Stomach (tissue), 9 donors: ENCODE data around the gene CDCP2. TPM values are rescaled to one million over a fixed set of nuclear protein-coding genes. Genes with fewer than 3 reads are reported as not detected.
A peak's percentile ranks its signal among the peaks of the same experiment; 100 is the strongest.

ENCODE experiments used
- DNase-seq, 2 donors: peaks; one replicate each; pipeline versions ENCODE4 v3.0.0 to v3.0.0-alpha.2; 2013 to 2019
- H3K27ac ChIP-seq, 5 donors: fragments of 200-600 bp in 4 of 5; sonication (generic) in 4 of 5; one replicate each; pipeline ENCODE4 v1.5.1; 2013 to 2019; ENCODE audit warnings: mild to moderate bottlenecking in 1 of 5, moderate library complexity in 1 of 5
- H3K27me3 ChIP-seq, 3 donors: fragments of 200-600 bp; sonication (generic); one replicate each; pipeline ENCODE4 v1.5.1; 2017 to 2019; ENCODE audit warnings: mixed run types in 1 of 3
- H3K36me3 ChIP-seq, 4 donors: fragments of 200-600 bp; sonication (generic); 1 replicate in 3 of 4; 2 replicates in 1 of 4; pipeline ENCODE4 v1.5.1; 2016 to 2019
- H3K4me1 ChIP-seq, 4 donors: fragments of 200-600 bp; sonication (generic); one replicate each; pipeline ENCODE4 v1.5.1; 2016 to 2019
- H3K4me3 ChIP-seq, 4 donors: fragments of 200-600 bp; sonication (generic) in 3 of 4; one replicate each; pipeline ENCODE4 v1.5.1; 2016 to 2019; ENCODE audit warnings: mild to moderate bottlenecking in 1 of 4
- H3K9me3 ChIP-seq, 4 donors: fragments of 200-600 bp; sonication (generic); one replicate each; pipeline ENCODE4 v1.5.1; 2016 to 2019
- EP300 ChIP-seq: sonication (generic); formaldehyde crosslinking; IDR thresholded peaks from one replicate; pipeline ENCODE4 v1.6.1; 2017; ENCODE audit warnings: antibody characterized with exemption
- POLR2A ChIP-seq, 4 donors: fragments of 450-650 bp; IDR thresholded peaks; one replicate each; pipeline ENCODE4 v1.6.1; 2016; ENCODE audit warnings: antibody characterized with exemption in 4 of 4, control low read depth in 2 of 4, mild to moderate bottlenecking in 1 of 4, moderate library complexity in 1 of 4
- POLR2AphosphoS5 ChIP-seq, 3 donors: sonication (generic); formaldehyde crosslinking; IDR thresholded peaks; one replicate each; pipeline ENCODE4 v1.6.1; 2016; ENCODE audit warnings: antibody characterized with exemption in 3 of 3
- WGBS, 5 donors: extraction: QIAGEN DNeasy Blood & Tissue Kit in 3 of 5; methylation state at CpG; one replicate each; pipeline versions ENCODE4 v1.1.5 to v1.1.7; 2013 to 2018; 5-methylcytosine and 5-hydroxymethylcytosine counted together
- intact Hi-C: fragments of 100-400 bp; cut with DNase I; formaldehyde crosslinking; loops from one replicate; pipeline ENCODE4 v1.15.1; 2023; ENCODE audit warnings: low total_unique reads
- polyA plus RNA-seq, 3 donors: library from polyadenylated mRNA; stranded (reverse); fragments of 200-250 nt; gene quantifications; one replicate each; pipeline ENCODE4 v1.2.3, GENCODE V29; 2013
- total RNA-seq, 5 donors: library from RNA; depleted of rRNA; stranded (reverse); fragments of >200 nt; gene quantifications; one replicate each; pipeline versions ENCODE4 v1.1.0 to v1.2.3, GENCODE V29; 2014 to 2016
- TF ChIP-seq, protein P1 (sequence below), 7 experiments: fragments of 450-650 bp in 4 of 7; fragments of 200-600 bp in 3 of 7; sonication (generic) in 3 of 7; IDR thresholded peaks; one replicate each; pipeline ENCODE4 v1.5.1; 2016 to 2019; ENCODE audit warnings: antibody characterized with exemption in 7 of 7, control low read depth in 2 of 7, mild to moderate bottlenecking in 1 of 7
- donor health status: healthy with polysubstance abuse.
- donor health status: Bipolar disorder and iron deficiency.
- donor health status: healthy.

CDCP2 gene
- total and polyA plus RNA-seq, 8 donors: 0.18 to 0.58 TPM; not detected in 6

- DNase-seq: peak in 1 of 2 donors; percentile 38
- H3K4me1 ChIP-seq: no peaks in the 10 kb centered on the region
- no peaks in the 10 kb centered on the region for H3K36me3 ChIP-seq
- no peaks in the 10 kb centered on the region for H3K9me3 ChIP-seq
- WGBS, 5 donors: 36 to 54% (median 46%) methylated on average over 8 to 10 of the region's 10 CpGs
- TF ChIP-seq EP300 (no peak), POLR2AphosphoS5 (IDR thresholded peaks at IDR 0.05) (no peak), POLR2A (IDR thresholded peaks at IDR 0.05) (no peak)
- TF ChIP-seq, protein P1, sequence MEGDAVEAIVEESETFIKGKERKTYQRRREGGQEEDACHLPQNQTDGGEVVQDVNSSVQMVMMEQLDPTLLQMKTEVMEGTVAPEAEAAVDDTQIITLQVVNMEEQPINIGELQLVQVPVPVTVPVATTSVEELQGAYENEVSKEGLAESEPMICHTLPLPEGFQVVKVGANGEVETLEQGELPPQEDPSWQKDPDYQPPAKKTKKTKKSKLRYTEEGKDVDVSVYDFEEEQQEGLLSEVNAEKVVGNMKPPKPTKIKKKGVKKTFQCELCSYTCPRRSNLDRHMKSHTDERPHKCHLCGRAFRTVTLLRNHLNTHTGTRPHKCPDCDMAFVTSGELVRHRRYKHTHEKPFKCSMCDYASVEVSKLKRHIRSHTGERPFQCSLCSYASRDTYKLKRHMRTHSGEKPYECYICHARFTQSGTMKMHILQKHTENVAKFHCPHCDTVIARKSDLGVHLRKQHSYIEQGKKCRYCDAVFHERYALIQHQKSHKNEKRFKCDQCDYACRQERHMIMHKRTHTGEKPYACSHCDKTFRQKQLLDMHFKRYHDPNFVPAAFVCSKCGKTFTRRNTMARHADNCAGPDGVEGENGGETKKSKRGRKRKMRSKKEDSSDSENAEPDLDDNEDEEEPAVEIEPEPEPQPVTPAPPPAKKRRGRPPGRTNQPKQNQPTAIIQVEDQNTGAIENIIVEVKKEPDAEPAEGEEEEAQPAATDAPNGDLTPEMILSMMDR (IDR thresholded peaks at IDR 0.05): no peak
- no peaks in the 10 kb centered on the region for H3K27me3 ChIP-seq
- no peak overlapping the region for H3K27ac ChIP-seq
- no peak overlapping the region for H3K4me3 ChIP-seq
- intact Hi-C loops: no loop called here
Measured at GRCh38 chr1:54137534-54138061, 15.2 kb downstream of the CDCP2 start.

- no peak for DNase-seq
- WGBS, 5 donors: 74 to 90% (median 83%) methylated on average over 7 of the region's 7 CpGs
- TF ChIP-seq POLR2A (IDR thresholded peaks at IDR 0.05) (no peak), POLR2AphosphoS5 (IDR thresholded peaks at IDR 0.05) (no peak), EP300 (no peak)
- TF ChIP-seq, protein P1 (IDR thresholded peaks at IDR 0.05): no peak
Measured at GRCh38 chr1:54136963-54137533, 15.8 kb downstream of the CDCP2 start.

GRCh38 chr1:54136269-54136896 lies 16.4 kb downstream of the CDCP2 start:
- Histone ChIP-seq H3K9me3 (no peaks in the 10 kb centered on the region), H3K4me1 (no peaks in the 10 kb centered on the region), H3K36me3 (no peaks in the 10 kb centered on the region), H3K4me3 (no peak overlapping the region), H3K27ac (no peak overlapping the region), H3K27me3 (no peaks in the 10 kb centered on the region)
- intact Hi-C loops: no loop called here
- TF ChIP-seq POLR2AphosphoS5 (IDR thresholded peaks at IDR 0.05): no peak
- no peak for TF ChIP-seq POLR2A (IDR thresholded peaks at IDR 0.05)
- TF ChIP-seq, protein P1 (IDR thresholded peaks at IDR 0.05): no peak
- TF ChIP-seq EP300: no peak
- DNase-seq: no peak
- 92 to 98% (median 96%) methylated on average over 17 of the region's 17 CpGs for WGBS, 5 donors

More at GRCh38 chr1:54136963-54137533, 15.8 kb downstream of the CDCP2 start:
- H3K27ac ChIP-seq: no peak overlapping the region
- no peaks in the 10 kb centered on the region for H3K36me3 ChIP-seq
- H3K9me3 ChIP-seq: no peaks in the 10 kb centered on the region
- no peaks in the 10 kb centered on the region for H3K4me1 ChIP-seq
- no peaks in the 10 kb centered on the region for H3K27me3 ChIP-seq
- intact Hi-C loops: no loop called here
- no peak overlapping the region for H3K4me3 ChIP-seq

- TF ChIP-seq POLR2A (IDR thresholded peaks at IDR 0.05): no peak
- no peaks in the 10 kb centered on the region for H3K27me3 ChIP-seq
- no peaks in the 10 kb centered on the region for H3K4me1 ChIP-seq
- no peak overlapping the region for H3K27ac ChIP-seq
- intact Hi-C loops: no loop called here
- DNase-seq: no peak
- 67 to 82% (median 69%) methylated on average over 5 of the region's 5 CpGs for whole genome bisulfite sequencing, 5 donors
- no peaks in the 10 kb centered on the region for H3K36me3 ChIP-seq
- H3K4me3 ChIP-seq: no peak overlapping the region
- no peaks in the 10 kb centered on the region for H3K9me3 ChIP-seq
Measured at GRCh38 chr1:54135436-54136120, 17.2 kb downstream of the CDCP2 start.
